ENCODE measurements around the gene PANK3. TPM values are rescaled to one million over a fixed set of nuclear protein-coding genes. Genes with fewer than 3 reads are reported as not detected.
"Not testable (repeated sequence)": the region's sequence is repeated elsewhere in the genome, so short reads cannot be mapped to it uniquely, and the experiment has no call there.

PANK3 gene
- polyA plus RNA-seq, 4 donors, result 47.2 to 62.7 (median 60.9) TPM

GRCh38 chr5:168596122-168596521 is 17.0 kb upstream of the PANK3 start:
- not testable (repeated sequence) for DNase-seq (ENCODE audit: low read depth in 4 of 4, low spot score in 3 of 4)

- no peak for DNase-seq (ENCODE audit: low read depth in 4 of 4, low spot score in 3 of 4)
These were observed 12.8 kb upstream of the PANK3 start for GRCh38 chr5:168592014-168592368.

- DNase-seq (ENCODE audit: low read depth in 4 of 4, low spot score in 3 of 4), result no peak
These were observed 12.3 kb upstream of the PANK3 start for GRCh38 chr5:168591302-168592013.

- no peak for DNase-seq (ENCODE audit: low read depth in 4 of 4, low spot score in 3 of 4)
These were observed 11.5 kb upstream of the PANK3 start for GRCh38 chr5:168590666-168591065.

GRCh38 chr5:168587987-168588386 is 8.8 kb upstream of the PANK3 start:
- DNase-seq (ENCODE audit: low read depth in 4 of 4, low spot score in 3 of 4), result no peak

GRCh38 chr5:168585119-168585856 is 6.1 kb upstream of the PANK3 start:
- DNase-seq (ENCODE audit: low read depth in 4 of 4, low spot score in 3 of 4), result no peak

- DNase-seq (ENCODE audit: low read depth in 4 of 4, low spot score in 3 of 4), result no peak
These were observed 4.7 kb upstream of the PANK3 start for GRCh38 chr5:168583742-168584482.

GRCh38 chr5:168580814-168581469 is 1.8 kb upstream of the PANK3 start:
- not testable (repeated sequence) for DNase-seq (ENCODE audit: low read depth in 4 of 4, low spot score in 3 of 4)

- DNase-seq (ENCODE audit: low read depth in 4 of 4, low spot score in 3 of 4), result no peak
These were observed 1.0 kb upstream of the PANK3 start for GRCh38 chr5:168580227-168580508.

GRCh38 chr5:168579488-168580226 is 489 bp upstream of the PANK3 start:
- DNase-seq (ENCODE audit: low read depth in 4 of 4, low spot score in 3 of 4), result peak; percentile 96 to 98 (median 97)

GRCh38 chr5:168578006-168578405 is 1.2 kb downstream of the PANK3 start:
- no peak for DNase-seq (ENCODE audit: low read depth in 4 of 4, low spot score in 3 of 4)

GRCh38 chr5:168575391-168576372 is 3.5 kb downstream of the PANK3 start:
- DNase-seq (ENCODE audit: low read depth in 4 of 4, low spot score in 3 of 4), result no peak

GRCh38 chr5:168574156-168574555 is 5.0 kb downstream of the PANK3 start:
- DNase-seq (ENCODE audit: low read depth in 4 of 4, low spot score in 3 of 4), result not testable (repeated sequence)

- DNase-seq (ENCODE audit: low read depth in 4 of 4, low spot score in 3 of 4), result not testable (repeated sequence)
These were observed 5.5 kb downstream of the PANK3 start for GRCh38 chr5:168573663-168574062.

- DNase-seq (ENCODE audit: low read depth in 4 of 4, low spot score in 3 of 4), result no peak
These were observed 8.5 kb downstream of the PANK3 start for GRCh38 chr5:168570490-168571328.

GRCh38 chr5:168568738-168569137 is 10.4 kb downstream of the PANK3 start:
- DNase-seq (ENCODE audit: low read depth in 4 of 4, low spot score in 3 of 4), result no peak

GRCh38 chr5:168563959-168564358 is 15.2 kb downstream of the PANK3 start:
- no peak for DNase-seq (ENCODE audit: low read depth in 4 of 4, low spot score in 3 of 4)

GRCh38 chr5:168562279-168562678 is 16.9 kb downstream of the PANK3 start:
- no peak for DNase-seq (ENCODE audit: low read depth in 4 of 4, low spot score in 3 of 4)
